K562 (cell line): ENCODE results near the gene TXLNG. TPM values are rescaled to one million over a fixed set of nuclear protein-coding genes. Genes with fewer than 3 reads are reported as not detected.

ENCODE experiments used
- GTF2A2 ChIP-seq: IDR thresholded peaks from 2 replicates; pipeline ENCODE4 v1.6.1; 2016; ENCODE audit warnings: mild to moderate bottlenecking, missing genetic modification characterization, missing compliant biosample characterization
- NFXL1 ChIP-seq: fragments of 450-650 bp; formaldehyde crosslinking; IDR thresholded peaks from 2 replicates; pipeline ENCODE4 v1.4.0; 2021; ENCODE audit warnings: mild to moderate bottlenecking
- POLR2A ChIP-seq: fragments of 450-650 bp; conservative IDR thresholded peaks from 2 replicates; pipeline ENCODE4 v1.6.1; 2016
- PRMT5 ChIP-seq: sonication (generic); formaldehyde crosslinking; IDR thresholded peaks from 2 replicates; pipeline ENCODE4 v1.5.0; 2020; ENCODE audit warnings: missing genetic modification reagents
- PRPF4 ChIP-seq: fragments of 200-400 bp; formaldehyde crosslinking; IDR thresholded peaks from one replicate; pipeline ENCODE4 v1.6.1; 2017; ENCODE audit warnings: low read length, low read depth, mild to moderate bottlenecking; ENCODE audit not compliant: insufficient read depth, poor library complexity, severe bottlenecking
- SMAD4 ChIP-seq: fragments of 250-450 bp; sonication (Bioruptor Pico); conservative IDR thresholded peaks from 2 replicates; pipeline ENCODE4 v1.8.0; 2021; ENCODE audit warnings: inconsistent platforms, mild to moderate bottlenecking, moderate library complexity
- SRSF3 ChIP-seq: fragments of 200-400 bp; formaldehyde crosslinking; IDR thresholded peaks from 2 replicates; pipeline ENCODE4 v1.6.1; 2016; ENCODE audit warnings: mild to moderate bottlenecking, low read length, moderate library complexity; ENCODE audit not compliant: insufficient read depth
- TRIM24 ChIP-seq, 2 experiments: fragments of 450-650 bp; IDR thresholded peaks; 2 replicates each; pipeline ENCODE4 v1.6.1; 2016
- TSC22D4 ChIP-seq: fragments of 450-650 bp; IDR thresholded peaks from 2 replicates; pipeline ENCODE4 v1.6.1; 2016; ENCODE audit warnings: missing genetic modification characterization, missing biosample characterization, control low read depth
- ZNF778 ChIP-seq: fragments of 450-650 bp; formaldehyde crosslinking; IDR thresholded peaks from 2 replicates; pipeline ENCODE4 v1.4.0; 2020; ENCODE audit warnings: mild to moderate bottlenecking, moderate library complexity
- ZSCAN29 ChIP-seq: fragments of 450-650 bp; IDR thresholded peaks from 2 replicates; pipeline ENCODE4 v1.6.1; 2017
- polyA plus RNA-seq, 8 experiments: library from polyadenylated mRNA; depleted of rRNA in 4 of 8; stranded (reverse) in 5 of 8; unstranded in 3 of 8; fragments of >200 nt; fragmentation: Nextera tagmentation in 2 of 8; fragmentation: Illumina TruSeq in 1 of 8; extraction: Ambion mirVana in 2 of 8; extraction: Trizol in 1 of 8; gene quantifications; 2 replicates each; pipeline versions ENCODE4 v1.2.1 to v1.2.3, GENCODE V29; 2011 to 2014; ENCODE audit warnings: inconsistent platforms in 1 of 8, missing spikeins in 1 of 8
- total RNA-seq, 7 experiments: library from RNA; depleted of rRNA in 6 of 7; stranded (reverse); fragments of >200 nt in 6 of 7; fragmentation: Illumina TruSeq in 2 of 7; extraction: Trizol in 2 of 7; gene quantifications; 2 replicates each; pipeline versions ENCODE4 v1.2.1 to v1.2.3, GENCODE V29; 2011 to 2021; ENCODE audit warnings: low replicate concordance in 1 of 7
- TF ChIP-seq, protein P1 (sequence below): fragments of 450-650 bp; IDR thresholded peaks from 2 replicates; pipeline ENCODE4 v1.6.1; 2018; ENCODE audit not compliant: partially characterized antibody
- TF ChIP-seq, protein P2 (sequence below), 2 experiments: fragments of 450-650 bp; conservative IDR thresholded peaks; 2 replicates each; pipeline ENCODE4 v1.6.1; 2017; ENCODE audit warnings: mild to moderate bottlenecking in 2 of 2, moderate library complexity in 2 of 2
- TF ChIP-seq, protein P3 (sequence below): fragments of 450-650 bp; IDR thresholded peaks from 2 replicates; pipeline ENCODE4 v1.6.1; 2016; ENCODE audit warnings: low read depth

The TXLNG gene
- total and polyA plus RNA-seq, 9 of the 15 experiments (the other 6 are each of a cell fraction or from before 2014, with no cell fraction given): 13.1 to 47.0 (median 31.6) TPM

DNA sequence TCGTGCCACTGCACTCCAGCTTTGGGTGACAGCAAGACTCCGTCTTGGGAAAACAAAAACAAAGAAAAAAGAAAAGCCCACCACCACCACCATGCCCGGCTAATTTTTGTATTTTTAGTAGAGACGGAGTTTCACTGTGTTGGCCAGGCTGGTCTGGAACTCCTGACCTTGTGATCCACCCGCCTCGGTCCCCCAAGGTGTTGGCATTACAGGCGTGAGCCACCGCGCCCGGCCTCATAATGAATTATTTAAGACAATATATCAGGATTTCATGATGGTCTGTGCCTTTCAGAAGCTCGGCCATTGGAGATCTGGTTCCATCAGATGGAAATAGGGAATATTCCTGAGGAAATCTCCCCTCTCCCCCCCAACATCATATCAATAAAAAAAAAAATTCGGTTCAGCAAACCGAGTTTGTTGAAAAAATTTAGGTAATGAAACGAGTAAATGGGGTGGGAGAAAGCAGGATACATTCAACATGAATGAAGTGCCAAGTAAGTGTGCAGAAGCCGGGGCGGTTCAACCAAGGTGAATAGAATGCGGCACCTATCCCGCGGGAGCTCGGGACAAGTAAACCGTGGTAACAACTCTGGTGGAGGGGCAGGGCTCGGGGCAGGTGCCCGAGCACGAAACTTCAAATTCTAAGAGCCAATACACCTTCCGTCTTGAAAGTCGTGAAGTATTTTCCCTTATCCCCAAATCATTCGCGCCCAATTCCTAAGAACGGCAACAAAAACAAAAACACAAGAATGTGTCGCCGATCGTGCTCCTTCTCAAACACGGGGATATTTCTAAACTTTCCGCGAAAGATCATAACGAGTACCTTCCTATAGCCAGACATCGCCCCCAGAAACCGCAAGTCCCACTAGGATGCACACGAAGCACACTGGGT lies 773 bp upstream of the TXLNG start (continued):
- TF ChIP-seq, protein P1, sequence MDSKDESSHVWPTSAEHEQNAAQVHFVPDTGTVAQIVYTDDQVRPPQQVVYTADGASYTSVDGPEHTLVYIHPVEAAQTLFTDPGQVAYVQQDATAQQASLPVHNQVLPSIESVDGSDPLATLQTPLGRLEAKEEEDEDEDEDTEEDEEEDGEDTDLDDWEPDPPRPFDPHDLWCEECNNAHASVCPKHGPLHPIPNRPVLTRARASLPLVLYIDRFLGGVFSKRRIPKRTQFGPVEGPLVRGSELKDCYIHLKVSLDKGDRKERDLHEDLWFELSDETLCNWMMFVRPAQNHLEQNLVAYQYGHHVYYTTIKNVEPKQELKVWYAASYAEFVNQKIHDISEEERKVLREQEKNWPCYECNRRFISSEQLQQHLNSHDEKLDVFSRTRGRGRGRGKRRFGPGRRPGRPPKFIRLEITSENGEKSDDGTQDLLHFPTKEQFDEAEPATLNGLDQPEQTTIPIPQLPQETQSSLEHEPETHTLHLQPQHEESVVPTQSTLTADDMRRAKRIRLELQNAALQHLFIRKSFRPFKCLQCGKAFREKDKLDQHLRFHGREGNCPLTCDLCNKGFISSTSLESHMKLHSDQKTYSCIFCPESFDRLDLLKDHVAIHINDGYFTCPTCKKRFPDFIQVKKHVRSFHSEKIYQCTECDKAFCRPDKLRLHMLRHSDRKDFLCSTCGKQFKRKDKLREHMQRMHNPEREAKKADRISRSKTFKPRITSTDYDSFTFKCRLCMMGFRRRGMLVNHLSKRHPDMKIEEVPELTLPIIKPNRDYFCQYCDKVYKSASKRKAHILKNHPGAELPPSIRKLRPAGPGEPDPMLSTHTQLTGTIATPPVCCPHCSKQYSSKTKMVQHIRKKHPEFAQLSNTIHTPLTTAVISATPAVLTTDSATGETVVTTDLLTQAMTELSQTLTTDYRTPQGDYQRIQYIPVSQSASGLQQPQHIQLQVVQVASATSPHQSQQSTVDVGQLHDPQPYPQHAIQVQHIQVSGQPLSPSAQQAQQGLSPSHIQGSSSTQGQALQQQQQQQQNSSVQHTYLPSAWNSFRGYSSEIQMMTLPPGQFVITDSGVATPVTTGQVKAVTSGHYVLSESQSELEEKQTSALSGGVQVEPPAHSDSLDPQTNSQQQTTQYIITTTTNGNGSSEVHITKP: peak; percentile 23
- TF ChIP-seq TSC22D4 (tag) (no peak), SRSF3 (no peak), SMAD4 (CRISPR knock-in tag) (0 out of 2 replicates have a peak, but pooled peaks have one; percentile 12), POLR2A (0 out of 2 replicates have a peak, but pooled peaks have one; percentile 56), TRIM24 (IDR thresholded peaks at IDR 0.05) (no peak), ZSCAN29 (no peak), GTF2A2 (tag) (no peak), PRPF4 (no peak), NFXL1 (CRISPR knock-in tag) (no peak), PRMT5 (no peak), ZNF778 (CRISPR knock-in tag) (no peak)
- TF ChIP-seq, protein P2, sequence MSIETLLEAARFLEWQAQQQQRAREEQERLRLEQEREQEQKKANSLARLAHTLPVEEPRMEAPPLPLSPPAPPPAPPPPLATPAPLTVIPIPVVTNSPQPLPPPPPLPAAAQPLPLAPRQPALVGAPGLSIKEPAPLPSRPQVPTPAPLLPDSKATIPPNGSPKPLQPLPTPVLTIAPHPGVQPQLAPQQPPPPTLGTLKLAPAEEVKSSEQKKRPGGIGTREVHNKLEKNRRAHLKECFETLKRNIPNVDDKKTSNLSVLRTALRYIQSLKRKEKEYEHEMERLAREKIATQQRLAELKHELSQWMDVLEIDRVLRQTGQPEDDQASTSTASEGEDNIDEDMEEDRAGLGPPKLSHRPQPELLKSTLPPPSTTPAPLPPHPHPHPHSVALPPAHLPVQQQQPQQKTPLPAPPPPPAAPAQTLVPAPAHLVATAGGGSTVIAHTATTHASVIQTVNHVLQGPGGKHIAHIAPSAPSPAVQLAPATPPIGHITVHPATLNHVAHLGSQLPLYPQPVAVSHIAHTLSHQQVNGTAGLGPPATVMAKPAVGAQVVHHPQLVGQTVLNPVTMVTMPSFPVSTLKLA (conservative IDR thresholded peaks at IDR 0.05): no peak
- TF ChIP-seq, protein P3, sequence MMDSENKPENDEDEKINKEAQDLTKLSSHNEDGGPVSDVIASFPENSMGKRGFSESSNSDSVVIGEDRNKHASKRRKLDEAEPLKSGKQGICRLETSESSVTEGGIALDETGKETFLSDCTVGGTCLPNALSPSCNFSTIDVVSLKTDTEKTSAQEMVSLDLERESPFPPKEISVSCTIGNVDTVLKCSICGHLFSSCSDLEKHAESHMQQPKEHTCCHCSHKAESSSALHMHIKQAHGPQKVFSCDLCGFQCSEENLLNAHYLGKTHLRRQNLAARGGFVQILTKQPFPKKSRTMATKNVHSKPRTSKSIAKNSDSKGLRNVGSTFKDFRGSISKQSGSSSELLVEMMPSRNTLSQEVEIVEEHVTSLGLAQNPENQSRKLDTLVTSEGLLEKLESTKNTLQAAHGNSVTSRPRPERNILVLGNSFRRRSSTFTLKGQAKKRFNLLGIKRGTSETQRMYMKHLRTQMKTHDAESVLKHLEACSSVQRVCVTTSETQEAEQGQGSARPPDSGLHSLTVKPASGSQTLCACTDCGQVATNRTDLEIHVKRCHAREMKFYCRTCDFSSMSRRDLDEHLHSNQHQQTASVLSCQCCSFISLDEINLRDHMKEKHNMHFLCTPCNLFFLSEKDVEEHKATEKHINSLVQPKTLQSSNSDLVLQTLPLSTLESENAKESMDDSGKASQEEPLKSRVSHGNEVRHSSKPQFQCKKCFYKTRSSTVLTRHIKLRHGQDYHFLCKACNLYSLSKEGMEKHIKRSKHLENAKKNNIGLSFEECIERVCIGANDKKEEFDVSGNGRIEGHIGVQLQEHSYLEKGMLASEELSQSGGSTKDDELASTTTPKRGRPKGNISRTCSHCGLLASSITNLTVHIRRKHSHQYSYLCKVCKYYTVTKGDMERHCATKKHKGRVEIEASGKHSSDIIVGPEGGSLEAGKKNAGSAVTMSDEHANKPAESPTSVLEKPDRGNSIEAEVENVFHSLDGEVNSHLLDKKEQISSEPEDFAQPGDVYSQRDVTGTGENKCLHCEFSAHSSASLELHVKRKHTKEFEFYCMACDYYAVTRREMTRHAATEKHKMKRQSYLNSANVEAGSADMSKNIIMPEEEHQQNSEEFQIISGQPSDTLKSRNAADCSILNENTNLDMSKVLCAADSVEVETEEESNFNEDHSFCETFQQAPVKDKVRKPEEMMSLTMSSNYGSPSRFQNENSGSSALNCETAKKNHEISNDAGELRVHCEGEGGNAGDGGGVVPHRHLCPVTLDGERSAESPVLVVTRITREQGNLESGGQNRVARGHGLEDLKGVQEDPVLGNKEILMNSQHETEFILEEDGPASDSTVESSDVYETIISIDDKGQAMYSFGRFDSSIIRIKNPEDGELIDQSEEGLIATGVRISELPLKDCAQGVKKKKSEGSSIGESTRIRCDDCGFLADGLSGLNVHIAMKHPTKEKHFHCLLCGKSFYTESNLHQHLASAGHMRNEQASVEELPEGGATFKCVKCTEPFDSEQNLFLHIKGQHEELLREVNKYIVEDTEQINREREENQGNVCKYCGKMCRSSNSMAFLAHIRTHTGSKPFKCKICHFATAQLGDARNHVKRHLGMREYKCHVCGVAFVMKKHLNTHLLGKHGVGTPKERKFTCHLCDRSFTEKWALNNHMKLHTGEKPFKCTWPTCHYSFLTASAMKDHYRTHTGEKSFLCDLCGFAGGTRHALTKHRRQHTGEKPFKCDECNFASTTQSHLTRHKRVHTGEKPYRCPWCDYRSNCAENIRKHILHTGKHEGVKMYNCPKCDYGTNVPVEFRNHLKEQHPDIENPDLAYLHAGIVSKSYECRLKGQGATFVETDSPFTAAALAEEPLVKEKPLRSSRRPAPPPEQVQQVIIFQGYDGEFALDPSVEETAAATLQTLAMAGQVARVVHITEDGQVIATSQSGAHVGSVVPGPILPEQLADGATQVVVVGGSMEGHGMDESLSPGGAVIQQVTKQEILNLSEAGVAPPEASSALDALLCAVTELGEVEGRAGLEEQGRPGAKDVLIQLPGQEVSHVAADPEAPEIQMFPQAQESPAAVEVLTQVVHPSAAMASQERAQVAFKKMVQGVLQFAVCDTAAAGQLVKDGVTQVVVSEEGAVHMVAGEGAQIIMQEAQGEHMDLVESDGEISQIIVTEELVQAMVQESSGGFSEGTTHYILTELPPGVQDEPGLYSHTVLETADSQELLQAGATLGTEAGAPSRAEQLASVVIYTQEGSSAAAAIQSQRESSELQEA: no peak
